Naive B cell (primary cell): ENCODE data around the gene ARHGAP10. TPM values are rescaled to one million over a fixed set of nuclear protein-coding genes. Genes with fewer than 3 reads are reported as not detected.

ENCODE experiments used
- ATAC-seq, 2 donors: fragments of 150-1000 bp; cut with Tn5 transposase; 2 replicates each; pipeline ENCODE4 v1.10.0; 2021; ENCODE audit warnings: low read depth in 2 of 2, mild to moderate bottlenecking in 2 of 2, moderate library complexity in 2 of 2
- DNase-seq: peaks from one replicate; pipeline ENCODE4 v3.0.0; 2022
- H3K27ac Mint-ChIP-seq, 6 donors: one replicate each; pipeline ENCODE4 v1.8.0; 2020 to 2022; ENCODE audit warnings: mild to moderate bottlenecking in 6 of 6, mixed read lengths in 6 of 6, moderate library complexity in 5 of 6, inconsistent platforms in 2 of 6
- H3K27me3 Mint-ChIP-seq, 3 donors: one replicate each; pipeline ENCODE4 v1.8.0; 2021 to 2022; ENCODE audit warnings: mixed read lengths in 3 of 3, mild to moderate bottlenecking in 1 of 3
- H3K36me3 Mint-ChIP-seq, 2 donors: one replicate each; pipeline ENCODE4 v1.8.0; 2020 to 2022; ENCODE audit warnings: mixed read lengths in 2 of 2, inconsistent platforms in 1 of 2, mild to moderate bottlenecking in 1 of 2
- H3K4me1 Mint-ChIP-seq, 3 donors: one replicate each; pipeline ENCODE4 v1.8.0; 2020 to 2022; ENCODE audit warnings: mixed read lengths in 3 of 3, inconsistent platforms in 1 of 3, mild to moderate bottlenecking in 1 of 3, moderate library complexity in 1 of 3
- H3K4me3 Mint-ChIP-seq, 8 donors: one replicate each; pipeline ENCODE4 v1.8.0; 2020 to 2022; ENCODE audit warnings: mild to moderate bottlenecking in 8 of 8, mixed read lengths in 8 of 8, moderate library complexity in 8 of 8, inconsistent platforms in 2 of 8
- H3K9me3 Mint-ChIP-seq, 7 donors: one replicate each; pipeline ENCODE4 v1.8.0; 2020 to 2022; ENCODE audit warnings: mixed read lengths in 7 of 7, mild to moderate bottlenecking in 5 of 7, inconsistent platforms in 2 of 7, moderate library complexity in 1 of 7
- polyA plus RNA-seq, 6 donors: library from polyadenylated mRNA; unstranded; fragments of 300-500 nt; fragmentation: Illumina TruSeq; gene quantifications; one replicate each; pipeline ENCODE4 v1.2.3, GENCODE V29; 2021; ENCODE audit warnings: low read depth in 6 of 6

ARHGAP10 gene
- polyA plus RNA-seq, 6 donors from 2014 or later, result 0.26 TPM; not detected in 5

GRCh38 chr4:147737623-147738022 is 5.7 kb downstream of the ARHGAP10 start:
- Mint-ChIP-seq H3K27ac (no peak overlapping the region), H3K4me3 (no peak overlapping the region), H3K9me3 (no peaks in the 10 kb centered on the region), H3K27me3 (peaks cover 39 to 47% (median 43%) of the 10 kb centered on the region in 3 donors), H3K4me1 (peaks cover 8 to 14% (median 13%) of the 10 kb centered on the region in 3 donors), H3K36me3 (no peaks in the 10 kb centered on the region)
- DNase-seq (no peak), ATAC-seq (no peak)

- Mint-ChIP-seq H3K4me1 (no peaks in the 10 kb centered on the region), H3K27ac (no peak overlapping the region), H3K4me3 (no peak overlapping the region), H3K9me3 (no peaks in the 10 kb centered on the region), H3K36me3 (no peaks in the 10 kb centered on the region), H3K27me3 (peaks cover 26 to 30% (median 27%) of the 10 kb centered on the region in 3 donors)
- no peak for ATAC-seq
- DNase-seq, result no peak
Measured at GRCh38 chr4:147739239-147739823, 7.4 kb downstream of the ARHGAP10 start.

GRCh38 chr4:147740176-147740575 is 8.3 kb downstream of the ARHGAP10 start:
- Mint-ChIP-seq H3K4me3 (no peak overlapping the region), H3K4me1 (no peaks in the 10 kb centered on the region), H3K27ac (no peak overlapping the region), H3K27me3 (peaks cover 20 to 27% (median 27%) of the 10 kb centered on the region in 3 donors), H3K36me3 (peaks cover 0 to 7% of the 10 kb centered on the region in 2 donors), H3K9me3 (peaks cover 0 to 5% (median 0%) of the 10 kb centered on the region in 7 donors)
- DNase-seq (no peak), ATAC-seq (no peak)

- peaks cover 0 to 5% (median 0%) of the 10 kb centered on the region in 7 donors for H3K9me3 Mint-ChIP-seq
- DNase-seq, result no peak
- H3K4me3 Mint-ChIP-seq, result no peak overlapping the region
- H3K4me1 Mint-ChIP-seq, result no peaks in the 10 kb centered on the region
- ATAC-seq, result no peak
- H3K36me3 Mint-ChIP-seq, result peaks cover 0 to 8% of the 10 kb centered on the region in 2 donors
- H3K27me3 Mint-ChIP-seq, result peaks cover 9 to 19% (median 16%) of the 10 kb centered on the region in 3 donors
- H3K27ac Mint-ChIP-seq, result peak overlapping the region in 1 of 6 donors; percentile 1
Measured at GRCh38 chr4:147741190-147741788, 9.4 kb downstream of the ARHGAP10 start.

- H3K4me3 Mint-ChIP-seq, result no peak overlapping the region
- no peaks in the 10 kb centered on the region for H3K4me1 Mint-ChIP-seq
- ATAC-seq (no peak), DNase-seq (no peak)
- H3K27ac Mint-ChIP-seq, result no peak overlapping the region
- peaks cover 0 to 11% (median 6%) of the 10 kb centered on the region in 3 donors for H3K27me3 Mint-ChIP-seq
- peaks cover 0 to 5% (median 0%) of the 10 kb centered on the region in 7 donors for H3K9me3 Mint-ChIP-seq
- H3K36me3 Mint-ChIP-seq, result peaks cover 0 to 8% of the 10 kb centered on the region in 2 donors
Measured at GRCh38 chr4:147747787-147748454, 16.0 kb downstream of the ARHGAP10 start.

GRCh38 chr4:147749811-147750321 is 18.0 kb downstream of the ARHGAP10 start:
- no peak for DNase-seq
- H3K4me3 Mint-ChIP-seq, result no peak overlapping the region
- H3K36me3 Mint-ChIP-seq, result peaks cover 0 to 4% of the 10 kb centered on the region in 2 donors
- no peak overlapping the region for H3K27ac Mint-ChIP-seq
- peaks cover 0 to 5% (median 3%) of the 10 kb centered on the region in 3 donors for H3K27me3 Mint-ChIP-seq
- peaks cover 0 to 3% (median 0%) of the 10 kb centered on the region in 7 donors for H3K9me3 Mint-ChIP-seq
- ATAC-seq, result no peak
- H3K4me1 Mint-ChIP-seq, result no peaks in the 10 kb centered on the region

- Mint-ChIP-seq H3K4me3 (no peak overlapping the region), H3K27me3 (peaks cover 0 to 5% (median 0%) of the 10 kb centered on the region in 3 donors), H3K9me3 (no peaks in the 10 kb centered on the region), H3K36me3 (no peaks in the 10 kb centered on the region), H3K27ac (peak overlapping the region in 1 of 6 donors; percentile 38), H3K4me1 (no peaks in the 10 kb centered on the region)
- DNase-seq (no peak), ATAC-seq (no peak)
Measured at GRCh38 chr4:147753047-147753446, 21.2 kb downstream of the ARHGAP10 start.

GRCh38 chr4:147754037-147754445 is 22.2 kb downstream of the ARHGAP10 start:
- no peak overlapping the region for H3K4me3 Mint-ChIP-seq

GRCh38 chr4:147755561-147756295 is 23.8 kb downstream of the ARHGAP10 start:
- Mint-ChIP-seq H3K9me3 (no peaks in the 10 kb centered on the region), H3K27ac (no peak overlapping the region), H3K4me1 (no peaks in the 10 kb centered on the region), H3K36me3 (no peaks in the 10 kb centered on the region), H3K4me3 (no peak overlapping the region), H3K27me3 (peaks cover 0 to 5% (median 0%) of the 10 kb centered on the region in 3 donors)
- DNase-seq (no peak), ATAC-seq (no peak)

More at GRCh38 chr4:147754037-147754445, 22.2 kb downstream of the ARHGAP10 start:
- ATAC-seq (no peak), DNase-seq (no peak)
- H3K9me3 Mint-ChIP-seq, result no peaks in the 10 kb centered on the region
- no peaks in the 10 kb centered on the region for H3K36me3 Mint-ChIP-seq
- H3K27me3 Mint-ChIP-seq, result peaks cover 0 to 5% (median 0%) of the 10 kb centered on the region in 3 donors
- H3K27ac Mint-ChIP-seq, result peak overlapping the region in 1 of 6 donors; percentile 35
- no peaks in the 10 kb centered on the region for H3K4me1 Mint-ChIP-seq

- Mint-ChIP-seq H3K4me1 (no peaks in the 10 kb centered on the region), H3K9me3 (no peaks in the 10 kb centered on the region), H3K4me3 (no peak overlapping the region), H3K27me3 (peaks cover 0 to 5% (median 0%) of the 10 kb centered on the region in 3 donors), H3K27ac (no peak overlapping the region), H3K36me3 (no peaks in the 10 kb centered on the region)
- DNase-seq, result no peak
- no peak for ATAC-seq
Measured at GRCh38 chr4:147756417-147756816, 24.5 kb downstream of the ARHGAP10 start.

- no peaks in the 10 kb centered on the region for H3K36me3 Mint-ChIP-seq
- H3K4me3 Mint-ChIP-seq, result no peak overlapping the region
- DNase-seq, result no peak
- ATAC-seq, result no peak
- H3K9me3 Mint-ChIP-seq, result peaks cover 0 to 5% (median 0%) of the 10 kb centered on the region in 7 donors
- H3K27ac Mint-ChIP-seq, result no peak overlapping the region
- peaks cover 0 to 5% (median 0%) of the 10 kb centered on the region in 3 donors for H3K27me3 Mint-ChIP-seq
- H3K4me1 Mint-ChIP-seq, result no peaks in the 10 kb centered on the region
Measured at GRCh38 chr4:147760176-147760575, 28.3 kb downstream of the ARHGAP10 start.

GRCh38 chr4:147760695-147761094 is 28.8 kb downstream of the ARHGAP10 start:
- H3K4me3 Mint-ChIP-seq, result no peak overlapping the region
- peaks cover 0 to 5% (median 0%) of the 10 kb centered on the region in 7 donors for H3K9me3 Mint-ChIP-seq
- no peaks in the 10 kb centered on the region for H3K36me3 Mint-ChIP-seq
- H3K4me1 Mint-ChIP-seq, result no peaks in the 10 kb centered on the region
- peaks cover 0 to 5% (median 0%) of the 10 kb centered on the region in 3 donors for H3K27me3 Mint-ChIP-seq
- no peak for ATAC-seq
- H3K27ac Mint-ChIP-seq, result peak overlapping the region in 1 of 6 donors; percentile 60
- no peak for DNase-seq
